T-helper 1 cell treated with Interleukin-12 subunit alpha and Interleukin-12 subunit beta and Interleukin-4 antibody, amounts not matched to agents 30 μg/mL and 1 μg/mL, for 36 hours (primary cell): Measurements from ENCODE around the gene ADSS1.

ENCODE experiments used
- H3K27ac Mint-ChIP-seq: one replicate; pipeline ENCODE4 v1.8.0; 2021; ENCODE audit warnings: mild to moderate bottlenecking, mixed read lengths
- H3K27me3 Mint-ChIP-seq: one replicate; pipeline ENCODE4 v1.8.0; 2021; ENCODE audit warnings: low read depth, mixed read lengths
- H3K36me3 Mint-ChIP-seq: one replicate; pipeline ENCODE4 v1.8.0; 2021; ENCODE audit warnings: low read depth, mixed read lengths
- H3K4me1 Mint-ChIP-seq: one replicate; pipeline ENCODE4 v1.8.0; 2021; ENCODE audit warnings: low read depth, mixed read lengths
- H3K4me3 Mint-ChIP-seq: one replicate; pipeline ENCODE4 v1.8.0; 2021; ENCODE audit warnings: mild to moderate bottlenecking, moderate library complexity, mixed read lengths
- H3K9me3 Mint-ChIP-seq: one replicate; pipeline ENCODE4 v1.8.0; 2021; ENCODE audit warnings: mixed read lengths

Gene ADSS1

GRCh38 chr14:104783484-104784217, 59.6 kb downstream of the ADSS1 start:
- H3K27ac Mint-ChIP-seq: no peak overlapping the region
- H3K9me3 Mint-ChIP-seq: no peaks in the 10 kb centered on the region
- H3K36me3 Mint-ChIP-seq: no peaks in the 10 kb centered on the region

GRCh38 chr14:104784218-104784568, 60.2 kb downstream of the ADSS1 start:
- H3K36me3 Mint-ChIP-seq: no peaks in the 10 kb centered on the region

More at GRCh38 chr14:104783484-104784217, 59.6 kb downstream of the ADSS1 start:
- H3K4me3 Mint-ChIP-seq: no peak overlapping the region
- no peaks in the 10 kb centered on the region for H3K4me1 Mint-ChIP-seq
- H3K27me3 Mint-ChIP-seq: no peaks in the 10 kb centered on the region

GRCh38 chr14:104784846-104785707, 61.0 kb downstream of the ADSS1 start:
- Mint-ChIP-seq H3K4me1 (no peaks in the 10 kb centered on the region), H3K27me3 (no peaks in the 10 kb centered on the region), H3K27ac (no peak overlapping the region), H3K4me3 (no peak overlapping the region), H3K9me3 (no peaks in the 10 kb centered on the region), H3K36me3 (no peaks in the 10 kb centered on the region)

More at GRCh38 chr14:104784218-104784568, 60.2 kb downstream of the ADSS1 start:
- Mint-ChIP-seq H3K27me3 (no peaks in the 10 kb centered on the region), H3K4me1 (no peaks in the 10 kb centered on the region), H3K9me3 (no peaks in the 10 kb centered on the region), H3K4me3 (no peak overlapping the region), H3K27ac (no peak overlapping the region)

- no peaks in the 10 kb centered on the region for H3K36me3 Mint-ChIP-seq
- no peaks in the 10 kb centered on the region for H3K27me3 Mint-ChIP-seq
- no peaks in the 10 kb centered on the region for H3K9me3 Mint-ChIP-seq
- H3K4me3 Mint-ChIP-seq: no peak overlapping the region
- no peak overlapping the region for H3K27ac Mint-ChIP-seq
- H3K4me1 Mint-ChIP-seq: no peaks in the 10 kb centered on the region
Measured at GRCh38 chr14:104785708-104786080, 61.7 kb downstream of the ADSS1 start.

- Mint-ChIP-seq H3K27ac (no peak overlapping the region), H3K9me3 (no peaks in the 10 kb centered on the region), H3K36me3 (peaks cover 3% of the 10 kb centered on the region), H3K4me3 (no peak overlapping the region), H3K4me1 (no peaks in the 10 kb centered on the region), H3K27me3 (no peaks in the 10 kb centered on the region)
Measured at GRCh38 chr14:104786091-104786586, 62.1 kb downstream of the ADSS1 start.

GRCh38 chr14:104786726-104787675, 63.0 kb downstream of the ADSS1 start:
- Mint-ChIP-seq H3K27me3 (no peaks in the 10 kb centered on the region), H3K4me1 (peaks cover 3% of the 10 kb centered on the region), H3K36me3 (peaks cover 6% of the 10 kb centered on the region), H3K9me3 (no peaks in the 10 kb centered on the region), H3K4me3 (no peak overlapping the region), H3K27ac (no peak overlapping the region)

- peaks cover 6% of the 10 kb centered on the region for H3K36me3 Mint-ChIP-seq
- H3K4me1 Mint-ChIP-seq: peaks cover 4% of the 10 kb centered on the region
- H3K4me3 Mint-ChIP-seq: no peak overlapping the region
- no peaks in the 10 kb centered on the region for H3K9me3 Mint-ChIP-seq
- H3K27me3 Mint-ChIP-seq: no peaks in the 10 kb centered on the region
- no peak overlapping the region for H3K27ac Mint-ChIP-seq
Measured at GRCh38 chr14:104787736-104788135, 63.7 kb downstream of the ADSS1 start.

GRCh38 chr14:104788161-104788818, 64.3 kb downstream of the ADSS1 start:
- H3K4me1 Mint-ChIP-seq: peaks cover 10% of the 10 kb centered on the region
- no peaks in the 10 kb centered on the region for H3K9me3 Mint-ChIP-seq
- H3K4me3 Mint-ChIP-seq: no peak overlapping the region
- H3K27me3 Mint-ChIP-seq: no peaks in the 10 kb centered on the region
- no peak overlapping the region for H3K27ac Mint-ChIP-seq
- H3K36me3 Mint-ChIP-seq: peaks cover 6% of the 10 kb centered on the region

- Mint-ChIP-seq H3K4me1 (peaks cover 17% of the 10 kb centered on the region), H3K36me3 (peaks cover 6% of the 10 kb centered on the region), H3K27me3 (no peaks in the 10 kb centered on the region), H3K27ac (no peak overlapping the region), H3K4me3 (no peak overlapping the region), H3K9me3 (no peaks in the 10 kb centered on the region)
Measured at GRCh38 chr14:104788873-104789663, 65.0 kb downstream of the ADSS1 start.

GRCh38 chr14:104789752-104790743, 66.0 kb downstream of the ADSS1 start:
- Mint-ChIP-seq H3K4me1 (peaks cover 20% of the 10 kb centered on the region), H3K27ac (no peak overlapping the region)

GRCh38 chr14:104791425-104791824, 67.4 kb downstream of the ADSS1 start:
- Mint-ChIP-seq H3K4me1 (peaks cover 26% of the 10 kb centered on the region), H3K4me3 (no peak overlapping the region), H3K9me3 (no peaks in the 10 kb centered on the region), H3K27me3 (no peaks in the 10 kb centered on the region), H3K27ac (no peak overlapping the region), H3K36me3 (peaks cover 6% of the 10 kb centered on the region)

More at GRCh38 chr14:104789752-104790743, 66.0 kb downstream of the ADSS1 start:
- Mint-ChIP-seq H3K27me3 (no peaks in the 10 kb centered on the region), H3K36me3 (peaks cover 6% of the 10 kb centered on the region), H3K4me3 (no peak overlapping the region), H3K9me3 (no peaks in the 10 kb centered on the region)

GRCh38 chr14:104792101-104792884, 68.3 kb downstream of the ADSS1 start:
- Mint-ChIP-seq H3K27ac (no peak overlapping the region), H3K9me3 (no peaks in the 10 kb centered on the region), H3K27me3 (no peaks in the 10 kb centered on the region), H3K4me3 (peak overlapping the region; percentile 48), H3K4me1 (peaks cover 28% of the 10 kb centered on the region), H3K36me3 (peaks cover 6% of the 10 kb centered on the region)
